Keratinocyte (primary cell): ENCODE measurements around the gene ARHGAP22. TPM values are rescaled to one million over a fixed set of nuclear protein-coding genes. Genes with fewer than 3 reads are reported as not detected.

Source experiments
- DNase-seq: peaks from one replicate; pipeline ENCODE4 v3.0.0-alpha.2; 2011; ENCODE audit warnings: low read depth, missing footprints, low spot score
- FAIRE-seq: peaks from 2 replicates; lab custom pipeline; 2011; peaks lifted over from hg19 to GRCh38; lab: Jason Lieb, UNC
- H2AFZ ChIP-seq: 2 replicates; pipeline ENCODE4 v1.6.0; 2012; ENCODE audit warnings: low read length, control low read depth, inconsistent platforms; ENCODE audit not compliant: control insufficient read depth
- H3K27ac ChIP-seq: 2 replicates; pipeline ENCODE4 v1.5.1; 2011; ENCODE audit warnings: low read length; ENCODE audit not compliant: control insufficient read depth, insufficient read depth
- H3K27me3 ChIP-seq: 3 replicates; pipeline ENCODE4 v1.6.0; 2011; ENCODE audit warnings: low read length; ENCODE audit not compliant: control insufficient read depth, insufficient read depth; ENCODE audit errors: extremely low read depth
- H3K36me3 ChIP-seq, 2 experiments: 2 replicates in 1 of 2; 3 replicates in 1 of 2; pipeline ENCODE4 v1.5.1; 2011; ENCODE audit warnings: low read length in 2 of 2, mild to moderate bottlenecking in 1 of 2; ENCODE audit not compliant: control insufficient read depth in 2 of 2, insufficient read depth in 2 of 2; ENCODE audit errors: extremely low read depth in 1 of 2
- H3K4me1 ChIP-seq: 3 replicates; pipeline ENCODE4 v1.5.1; 2011; ENCODE audit warnings: low read length; ENCODE audit not compliant: control insufficient read depth, insufficient read depth; ENCODE audit errors: extremely low read depth
- H3K4me2 ChIP-seq: 3 replicates; pipeline ENCODE4 v1.6.0; 2011; ENCODE audit warnings: low read depth, low read length; ENCODE audit not compliant: control insufficient read depth, insufficient read depth; ENCODE audit errors: extremely low read depth
- H3K4me3 ChIP-seq, 3 experiments: fragments of 200-600 bp in 1 of 3; sonication (generic) in 1 of 3; 2 replicates in 2 of 3; 3 replicates in 1 of 3; pipeline ENCODE4 v1.5.1; 2011 to 2016; ENCODE audit warnings: low read length in 3 of 3, mild to moderate bottlenecking in 3 of 3, control low read depth in 2 of 3, inconsistent platforms in 1 of 3, low read depth in 1 of 3, mixed read lengths in 1 of 3, mixed run types in 1 of 3, moderate library complexity in 1 of 3; ENCODE audit not compliant: control insufficient read depth in 2 of 3, insufficient read depth in 2 of 3; ENCODE audit errors: extremely low read depth in 1 of 3
- H3K79me2 ChIP-seq: 2 replicates; pipeline ENCODE4 v1.6.0; 2012; ENCODE audit warnings: low read length; ENCODE audit not compliant: control insufficient read depth, insufficient read depth
- H3K9ac ChIP-seq: 3 replicates; pipeline ENCODE4 v1.6.0; 2011; ENCODE audit warnings: low read length; ENCODE audit not compliant: control insufficient read depth, insufficient read depth; ENCODE audit errors: extremely low read depth
- H3K9me1 ChIP-seq: 3 replicates; pipeline ENCODE4 v1.6.0; 2011; ENCODE audit warnings: low read length; ENCODE audit not compliant: control insufficient read depth, insufficient read depth; ENCODE audit errors: extremely low read depth
- H3K9me3 ChIP-seq: 2 replicates; pipeline ENCODE4 v1.5.1; 2012; ENCODE audit warnings: low read depth, low read length; ENCODE audit not compliant: control insufficient read depth
- H4K20me1 ChIP-seq: 3 replicates; pipeline ENCODE4 v1.6.0; 2011; ENCODE audit warnings: low read length; ENCODE audit not compliant: control insufficient read depth, insufficient read depth; ENCODE audit errors: extremely low read depth
- EZH2 ChIP-seq: IDR thresholded peaks from one replicate; pipeline ENCODE4 v1.6.1; 2012; ENCODE audit warnings: inconsistent platforms, mild to moderate bottlenecking, low read length, moderate library complexity
- dilution Hi-C: fragments of 300-500 bp; cut with MboI; formaldehyde crosslinking; loops from one replicate; pipeline ENCODE4 v1.7.0; 2020; ENCODE audit warnings: low sequenced_read_pairs; ENCODE audit not compliant: extremely low pct_ligation_motif_present
- polyA plus RNA-seq, 5 experiments: library from polyadenylated mRNA; depleted of rRNA in 3 of 5; stranded (reverse) in 3 of 5; stranded (forward) in 1 of 5; unstranded in 1 of 5; fragments of >200 nt; gene quantifications; 1 replicate in 1 of 5; 2 replicates in 3 of 5; 3 replicates in 1 of 5; pipeline versions ENCODE4 v1.2.1 to v1.2.3, GENCODE V29; 2011 to 2012; ENCODE audit warnings: missing spikeins in 2 of 5, low read depth in 1 of 5, low replicate concordance in 1 of 5
- TF ChIP-seq, protein P1 (sequence below), 3 experiments: IDR thresholded peaks in 1 of 3; conservative IDR thresholded peaks in 1 of 3; optimal IDR thresholded peaks in 1 of 3; 2 replicates in 2 of 3; 3 replicates in 1 of 3; pipeline versions ENCODE3 to v1.5.1; 2011; ENCODE audit warnings: low read length in 3 of 3, mild to moderate bottlenecking in 3 of 3, moderate library complexity in 2 of 3, control low read depth in 1 of 3, inconsistent platforms in 1 of 3; ENCODE audit not compliant: insufficient read depth in 2 of 3; ENCODE audit errors: extremely low read depth in 1 of 3

Gene ARHGAP22
- polyA plus RNA-seq, 1 donor (not counting 4 experiments of a cell fraction or from before 2014, with no cell fraction given) = 4.9 TPM

DNA sequence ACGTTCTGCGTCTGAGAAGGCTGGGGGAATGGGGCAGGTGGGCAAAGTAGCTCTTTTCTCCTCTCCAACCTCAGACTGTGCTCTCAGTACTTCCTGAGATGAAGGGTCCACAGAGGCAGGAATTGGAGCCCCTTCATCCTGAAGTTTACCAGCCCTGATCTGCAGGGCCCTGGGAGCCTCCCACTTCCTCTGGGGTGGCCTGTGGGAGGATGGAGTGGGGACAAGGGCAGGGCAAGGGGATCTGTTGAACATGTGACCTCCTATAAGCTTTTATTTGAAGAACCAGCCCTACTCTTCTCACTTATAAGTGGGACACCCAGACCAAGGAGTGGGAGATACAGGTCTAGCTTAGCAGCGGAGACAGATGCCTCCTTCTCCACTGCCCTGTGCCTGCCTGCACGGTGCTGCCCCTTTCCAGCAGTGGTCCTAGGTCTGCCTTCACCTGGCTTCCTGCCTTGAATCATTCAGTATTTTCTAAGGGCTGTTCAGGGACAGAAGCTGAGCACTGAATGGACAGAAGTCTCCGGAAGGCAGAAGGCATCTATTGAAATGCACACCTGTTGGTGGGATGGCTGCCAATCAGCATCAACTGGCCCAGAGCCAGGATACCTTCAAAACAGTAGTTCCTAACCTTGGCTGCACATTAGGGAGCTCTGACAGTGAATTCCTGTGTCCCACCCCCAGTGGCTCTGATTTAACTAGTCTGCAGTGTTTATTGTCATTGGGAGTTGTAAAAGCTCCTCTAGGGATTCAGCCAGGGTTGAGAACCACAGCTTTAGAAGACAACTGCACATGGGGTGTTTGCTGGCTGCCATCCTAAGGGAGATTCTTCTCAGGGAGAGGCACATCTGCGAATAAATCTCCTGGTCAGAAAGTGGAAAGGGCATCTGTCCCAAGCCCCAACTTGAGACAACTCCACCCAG lies 2.7 kb upstream of the ARHGAP22 start:
- Histone ChIP-seq H3K27me3 (peaks cover 22% of the 10 kb centered on the region), H3K27ac (no peak overlapping the region), H2AFZ (no peak overlapping the region), H3K79me2 (peaks cover 18% of the 10 kb centered on the region), H3K4me2 (no peak overlapping the region), H3K9ac (no peak overlapping the region), H4K20me1 (no peaks in the 10 kb centered on the region), H3K4me1 (peaks cover 21% of the 10 kb centered on the region), H3K4me3 (no peak overlapping the region), H3K36me3 (no peaks in the 10 kb centered on the region), H3K9me1 (peaks cover 4% of the 10 kb centered on the region), H3K9me3 (no peaks in the 10 kb centered on the region)
- dilution Hi-C loops = no loop called here
- TF ChIP-seq, protein P1, sequence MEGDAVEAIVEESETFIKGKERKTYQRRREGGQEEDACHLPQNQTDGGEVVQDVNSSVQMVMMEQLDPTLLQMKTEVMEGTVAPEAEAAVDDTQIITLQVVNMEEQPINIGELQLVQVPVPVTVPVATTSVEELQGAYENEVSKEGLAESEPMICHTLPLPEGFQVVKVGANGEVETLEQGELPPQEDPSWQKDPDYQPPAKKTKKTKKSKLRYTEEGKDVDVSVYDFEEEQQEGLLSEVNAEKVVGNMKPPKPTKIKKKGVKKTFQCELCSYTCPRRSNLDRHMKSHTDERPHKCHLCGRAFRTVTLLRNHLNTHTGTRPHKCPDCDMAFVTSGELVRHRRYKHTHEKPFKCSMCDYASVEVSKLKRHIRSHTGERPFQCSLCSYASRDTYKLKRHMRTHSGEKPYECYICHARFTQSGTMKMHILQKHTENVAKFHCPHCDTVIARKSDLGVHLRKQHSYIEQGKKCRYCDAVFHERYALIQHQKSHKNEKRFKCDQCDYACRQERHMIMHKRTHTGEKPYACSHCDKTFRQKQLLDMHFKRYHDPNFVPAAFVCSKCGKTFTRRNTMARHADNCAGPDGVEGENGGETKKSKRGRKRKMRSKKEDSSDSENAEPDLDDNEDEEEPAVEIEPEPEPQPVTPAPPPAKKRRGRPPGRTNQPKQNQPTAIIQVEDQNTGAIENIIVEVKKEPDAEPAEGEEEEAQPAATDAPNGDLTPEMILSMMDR (optimal IDR thresholded peaks at IDR 0.05 in 1 of 3, IDR thresholded peaks at IDR 0.05 in 1 of 3, conservative IDR thresholded peaks at IDR 0.05 in 1 of 3; ENCODE audit: extremely low read depth in 1 of 3, insufficient read depth in 2 of 3, low read length in 3 of 3) = no peak
- no peak for TF ChIP-seq EZH2
- DNase-seq = no peak
- FAIRE-seq = peak; percentile 20

DNA sequence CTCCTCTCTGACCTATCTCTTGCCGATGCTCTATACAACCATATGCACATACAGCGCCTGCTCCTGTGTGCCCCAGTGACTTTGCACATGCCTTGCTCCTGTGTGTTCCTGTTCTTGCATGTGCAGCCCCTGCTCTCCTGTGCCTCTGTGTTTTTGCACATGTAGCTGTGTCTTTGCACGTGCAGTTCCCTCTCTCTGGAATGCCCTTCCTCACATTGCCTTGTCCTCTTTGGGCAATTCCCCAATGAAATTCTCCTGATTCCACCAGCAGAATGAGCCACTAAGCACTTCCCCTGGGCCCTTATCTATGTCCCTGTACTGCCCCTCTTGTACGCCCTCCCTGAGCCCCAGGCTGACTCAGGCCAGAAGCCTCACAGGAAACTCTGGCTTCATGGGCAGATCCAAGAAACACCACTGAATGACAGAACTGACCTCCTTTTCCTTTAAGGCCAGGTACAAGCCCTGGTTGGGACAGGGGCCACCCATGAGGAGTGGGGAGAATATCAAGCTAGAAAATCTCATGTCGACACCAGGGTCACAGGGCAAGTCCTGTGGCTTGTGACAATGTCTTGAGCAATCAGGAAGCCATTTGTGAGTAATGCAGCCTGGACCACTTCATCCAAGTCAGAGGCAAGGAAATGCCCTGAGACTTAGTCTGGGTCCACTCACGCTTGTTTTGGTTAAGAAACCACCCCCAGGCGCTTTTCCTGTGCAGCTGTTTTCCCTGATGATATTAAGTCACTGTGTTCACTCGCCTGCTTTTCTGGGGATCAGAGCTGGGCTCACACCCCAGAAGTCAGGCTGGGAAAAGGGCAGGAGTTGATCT lies 1.9 kb upstream of the ARHGAP22 start:
- no peak overlapping the region for H3K27ac ChIP-seq
- no peaks in the 10 kb centered on the region for H3K9me3 ChIP-seq
- no peaks in the 10 kb centered on the region for H4K20me1 ChIP-seq
- H3K9me1 ChIP-seq = peaks cover 4% of the 10 kb centered on the region
- peaks cover 22% of the 10 kb centered on the region for H3K79me2 ChIP-seq
- H2AFZ ChIP-seq = no peak overlapping the region
- FAIRE-seq (peak; percentile 84), DNase-seq (no peak)
- no peak for TF ChIP-seq EZH2
- TF ChIP-seq, protein P1 (optimal IDR thresholded peaks at IDR 0.05 in 1 of 3, IDR thresholded peaks at IDR 0.05 in 1 of 3, conservative IDR thresholded peaks at IDR 0.05 in 1 of 3; ENCODE audit: extremely low read depth in 1 of 3, insufficient read depth in 2 of 3, low read length in 3 of 3) = no peak
- H3K4me3 ChIP-seq = no peak overlapping the region
- dilution Hi-C loops = no loop called here
- no peak overlapping the region for H3K9ac ChIP-seq
- peaks cover 22% of the 10 kb centered on the region for H3K27me3 ChIP-seq
- peak overlapping the region; percentile 12 for H3K4me2 ChIP-seq
- peaks cover 20% of the 10 kb centered on the region for H3K4me1 ChIP-seq
- no peaks in the 10 kb centered on the region for H3K36me3 ChIP-seq
